Gastrocnemius medialis (tissue), 4 donors: ENCODE measurements around the gene RBBP8NL.

ENCODE experiments used
- CTCF ChIP-seq, 5 experiments: fragments of 450-650 bp in 3 of 5; fragments of 200-600 bp in 2 of 5; sonication (generic) in 2 of 5; IDR thresholded peaks in 4 of 5; conservative IDR thresholded peaks in 1 of 5; 1 replicate in 4 of 5; 2 replicates in 1 of 5; pipeline ENCODE4 v1.5.1; 2016 to 2019; ENCODE audit warnings: antibody characterized with exemption in 5 of 5, mild to moderate bottlenecking in 3 of 5, moderate library complexity in 3 of 5
- POLR2A ChIP-seq, 2 donors: fragments of 450-650 bp; IDR thresholded peaks; one replicate each; pipeline ENCODE4 v1.6.1; 2017; ENCODE audit warnings: antibody characterized with exemption in 2 of 2, mild to moderate bottlenecking in 2 of 2, moderate library complexity in 2 of 2

- TF ChIP-seq CTCF (IDR thresholded peaks at IDR 0.05 in 4 of 5, conservative IDR thresholded peaks at IDR 0.05 in 1 of 5) (no peak), POLR2A (IDR thresholded peaks at IDR 0.05) (no peak)
Measured at GRCh38 chr20:62417981-62418708, 9.2 kb downstream of the RBBP8NL start.
